Type B pancreatic cell (in vitro differentiated cells): Measurements from ENCODE around the gene SATB1. TPM values are rescaled to one million over a fixed set of nuclear protein-coding genes. Genes with fewer than 3 reads are reported as not detected.

Source experiments
- DNase-seq: peaks from one replicate; pipeline ENCODE4 v3.0.0; 2021; ENCODE audit warnings: mixed read lengths; ENCODE audit not compliant: unreplicated experiment; ENCODE audit errors: extremely low spot score
- H3K27ac Mint-ChIP-seq: 2 replicates; pipeline ENCODE4 v1.8.0; 2021; ENCODE audit warnings: mild to moderate bottlenecking, mixed read lengths
- H3K27me3 Mint-ChIP-seq: 2 replicates; pipeline ENCODE4 v1.8.0; 2021; ENCODE audit warnings: mixed read lengths
- H3K36me3 Mint-ChIP-seq: 2 replicates; pipeline ENCODE4 v1.8.0; 2021; ENCODE audit warnings: mixed read lengths
- H3K4me1 Mint-ChIP-seq: one replicate; pipeline ENCODE4 v1.8.0; 2021; ENCODE audit warnings: mixed read lengths; ENCODE audit not compliant: unreplicated experiment
- H3K4me3 Mint-ChIP-seq: 2 replicates; pipeline ENCODE4 v1.8.0; 2021; ENCODE audit warnings: mild to moderate bottlenecking, mixed read lengths
- H3K9me3 Mint-ChIP-seq: 2 replicates; pipeline ENCODE4 v1.8.0; 2021; ENCODE audit warnings: mixed read lengths
- total RNA-seq: library from RNA; stranded (reverse); gene quantifications from 2 replicates; pipeline ENCODE4 v1.2.1, GENCODE V29; 2021; ENCODE audit warnings: low replicate concordance
- TF ChIP-seq, protein P1 (sequence below): fragments of 200-600 bp; sonication (generic); conservative IDR thresholded peaks from 2 replicates; pipeline ENCODE4 v1.5.0; 2021; ENCODE audit warnings: antibody characterized with exemption, mild to moderate bottlenecking

Gene SATB1
- total RNA-seq, 1 donor from 2014 or later, result 39.9 TPM

DNA sequence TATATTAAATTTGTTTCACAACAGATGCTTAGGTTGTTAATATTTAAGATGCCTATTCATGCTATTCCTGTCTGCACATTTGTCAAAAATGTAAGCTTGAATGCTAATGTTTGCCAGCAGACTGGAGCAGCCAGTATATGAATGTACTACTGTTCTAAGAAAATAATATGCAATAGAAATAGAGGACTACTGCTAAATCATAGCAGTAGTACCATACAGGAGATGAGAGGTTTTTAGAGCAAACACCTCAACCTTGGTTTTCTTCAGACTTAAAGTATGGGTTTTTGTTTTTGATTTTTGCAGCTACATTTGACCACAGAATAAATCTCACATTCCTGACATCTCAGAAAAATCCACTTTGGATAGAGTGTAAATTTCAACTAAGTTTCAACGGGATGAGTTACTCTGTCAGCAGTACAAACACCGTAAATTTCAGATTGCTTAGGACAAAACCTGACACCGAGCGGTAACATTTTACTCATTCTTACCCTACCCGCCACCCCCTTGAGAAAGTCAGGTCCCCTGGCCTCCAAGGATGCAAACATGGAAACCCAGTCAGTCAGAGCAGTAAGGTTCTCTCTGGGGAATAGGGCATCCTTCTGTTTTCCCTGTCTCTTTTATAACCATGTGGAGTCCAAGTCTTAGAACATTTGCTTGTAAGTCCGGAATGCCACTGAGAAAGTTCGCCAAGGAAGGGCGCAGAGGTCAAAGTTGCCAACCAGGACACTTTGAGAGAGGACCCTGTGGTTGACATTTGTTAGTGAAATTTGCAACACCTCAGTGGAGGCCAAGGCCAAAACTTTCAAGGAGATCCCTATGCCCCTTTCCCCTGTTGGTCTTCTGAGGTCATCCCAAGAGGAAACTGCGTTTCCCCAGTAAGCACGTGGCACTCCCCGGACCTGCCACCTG lies 17.9 kb upstream of the SATB1 start:
- Mint-ChIP-seq H3K4me3 (peak overlapping the region; percentile 93), H3K4me1 (peaks cover 4% of the 10 kb centered on the region), H3K36me3 (no peaks in the 10 kb centered on the region), H3K27me3 (peaks cover 83% of the 10 kb centered on the region), H3K9me3 (no peaks in the 10 kb centered on the region), H3K27ac (peak overlapping the region; percentile 68)
- TF ChIP-seq, protein P1, sequence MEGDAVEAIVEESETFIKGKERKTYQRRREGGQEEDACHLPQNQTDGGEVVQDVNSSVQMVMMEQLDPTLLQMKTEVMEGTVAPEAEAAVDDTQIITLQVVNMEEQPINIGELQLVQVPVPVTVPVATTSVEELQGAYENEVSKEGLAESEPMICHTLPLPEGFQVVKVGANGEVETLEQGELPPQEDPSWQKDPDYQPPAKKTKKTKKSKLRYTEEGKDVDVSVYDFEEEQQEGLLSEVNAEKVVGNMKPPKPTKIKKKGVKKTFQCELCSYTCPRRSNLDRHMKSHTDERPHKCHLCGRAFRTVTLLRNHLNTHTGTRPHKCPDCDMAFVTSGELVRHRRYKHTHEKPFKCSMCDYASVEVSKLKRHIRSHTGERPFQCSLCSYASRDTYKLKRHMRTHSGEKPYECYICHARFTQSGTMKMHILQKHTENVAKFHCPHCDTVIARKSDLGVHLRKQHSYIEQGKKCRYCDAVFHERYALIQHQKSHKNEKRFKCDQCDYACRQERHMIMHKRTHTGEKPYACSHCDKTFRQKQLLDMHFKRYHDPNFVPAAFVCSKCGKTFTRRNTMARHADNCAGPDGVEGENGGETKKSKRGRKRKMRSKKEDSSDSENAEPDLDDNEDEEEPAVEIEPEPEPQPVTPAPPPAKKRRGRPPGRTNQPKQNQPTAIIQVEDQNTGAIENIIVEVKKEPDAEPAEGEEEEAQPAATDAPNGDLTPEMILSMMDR, result no peak
- DNase-seq, result no peak

DNA sequence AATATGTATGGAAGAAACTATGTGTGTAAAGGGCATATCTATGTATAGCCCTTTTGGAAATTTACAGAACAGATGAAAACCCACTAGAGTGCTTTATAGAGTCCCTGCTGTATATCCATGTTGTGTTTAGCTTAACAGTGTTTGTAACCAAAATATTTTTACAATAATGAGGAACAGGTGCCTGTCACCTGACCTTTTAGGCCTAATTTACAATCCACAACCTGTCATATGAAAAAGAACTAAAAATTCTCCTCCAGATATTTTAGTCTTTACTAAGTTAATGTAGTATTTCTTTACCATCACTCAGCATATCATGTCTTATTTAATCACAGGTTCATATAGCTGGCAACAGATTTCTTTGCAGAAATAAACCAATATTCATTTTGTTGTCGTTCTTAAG lies 16.4 kb upstream of the SATB1 start:
- TF ChIP-seq, protein P1, result no peak
- H3K36me3 Mint-ChIP-seq, result no peaks in the 10 kb centered on the region
- peaks cover 4% of the 10 kb centered on the region for H3K4me1 Mint-ChIP-seq
- no peak overlapping the region for H3K4me3 Mint-ChIP-seq
- H3K9me3 Mint-ChIP-seq, result no peaks in the 10 kb centered on the region
- no peak overlapping the region for H3K27ac Mint-ChIP-seq
- H3K27me3 Mint-ChIP-seq, result peaks cover 73% of the 10 kb centered on the region
- no peak for DNase-seq

DNA sequence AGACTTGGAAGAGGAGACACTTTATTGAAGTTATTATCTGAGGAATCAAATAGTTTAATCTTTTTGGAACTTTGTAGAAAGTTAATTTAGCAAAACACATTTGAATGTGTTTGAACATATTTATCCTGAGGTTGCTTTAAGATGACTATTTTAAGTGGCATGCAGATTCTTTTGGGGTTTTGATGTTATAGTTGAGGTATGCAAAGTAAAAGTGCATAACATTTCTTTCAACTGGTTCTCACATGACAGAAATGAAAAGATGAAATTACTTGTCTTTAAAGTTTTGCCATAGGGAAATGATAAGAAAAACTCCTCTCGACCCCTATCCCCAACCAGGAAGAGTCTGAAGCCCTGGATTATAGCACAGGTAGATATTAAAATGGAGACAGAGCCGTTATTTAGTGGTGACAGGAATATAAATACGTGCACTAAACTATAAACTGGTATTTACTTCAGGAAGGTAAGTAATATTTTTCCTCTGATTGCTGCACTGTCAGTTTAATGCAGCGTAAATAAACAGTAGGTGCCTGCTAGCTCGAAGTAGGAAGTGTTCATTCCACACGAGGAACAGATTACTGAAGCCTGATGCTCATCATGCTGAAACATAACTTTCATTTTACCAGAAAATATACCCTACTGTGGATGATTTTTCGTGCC lies 15.1 kb upstream of the SATB1 start:
- H3K4me1 Mint-ChIP-seq, result no peaks in the 10 kb centered on the region
- H3K27me3 Mint-ChIP-seq, result peaks cover 64% of the 10 kb centered on the region
- H3K27ac Mint-ChIP-seq, result no peak overlapping the region
- no peak overlapping the region for H3K4me3 Mint-ChIP-seq
- TF ChIP-seq, protein P1, result no peak
- H3K9me3 Mint-ChIP-seq, result no peaks in the 10 kb centered on the region
- DNase-seq, result no peak
- no peaks in the 10 kb centered on the region for H3K36me3 Mint-ChIP-seq

DNA sequence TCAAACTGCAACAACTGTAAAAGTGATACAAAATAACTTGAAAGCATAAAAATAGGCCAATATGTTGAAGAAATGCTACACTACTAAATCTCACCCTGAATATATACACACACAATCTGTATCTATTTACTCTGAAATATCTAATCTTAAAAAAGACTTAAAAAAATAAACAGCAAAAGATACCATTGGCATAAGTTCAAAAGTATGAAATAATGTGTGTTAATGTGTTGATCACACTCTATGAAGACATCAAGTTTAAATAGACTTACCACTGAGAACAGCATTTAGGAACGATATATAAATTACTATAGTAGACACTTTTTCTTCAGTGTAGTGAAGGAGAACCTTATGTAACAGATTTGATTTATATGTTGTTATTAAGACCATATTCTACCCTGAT lies 14.1 kb upstream of the SATB1 start:
- DNase-seq, result no peak
- no peaks in the 10 kb centered on the region for H3K4me1 Mint-ChIP-seq
- no peaks in the 10 kb centered on the region for H3K9me3 Mint-ChIP-seq
- peaks cover 62% of the 10 kb centered on the region for H3K27me3 Mint-ChIP-seq
- H3K4me3 Mint-ChIP-seq, result no peak overlapping the region
- H3K36me3 Mint-ChIP-seq, result no peaks in the 10 kb centered on the region
- no peak overlapping the region for H3K27ac Mint-ChIP-seq
- TF ChIP-seq, protein P1, result no peak

DNA sequence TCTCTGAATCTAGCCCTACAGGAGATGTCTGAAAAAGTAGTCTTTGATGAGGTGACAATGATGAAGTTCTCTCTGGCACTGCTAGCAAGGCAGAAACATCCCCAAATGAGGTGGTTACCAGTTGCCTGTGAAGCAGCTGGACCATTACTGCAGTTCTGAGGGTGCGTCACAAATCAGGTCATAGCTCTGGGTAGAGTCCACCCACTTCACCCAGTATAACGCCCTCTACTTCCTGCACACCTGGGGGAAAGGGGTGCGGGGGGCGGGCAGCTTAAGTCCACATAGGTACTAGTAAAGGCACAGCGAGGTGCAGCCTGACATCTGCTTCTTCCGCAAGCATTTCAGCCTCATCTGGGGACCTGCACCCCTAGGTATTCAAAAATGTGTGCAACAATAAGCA lies 13.4 kb upstream of the SATB1 start:
- DNase-seq, result no peak
- no peak overlapping the region for H3K4me3 Mint-ChIP-seq
- no peaks in the 10 kb centered on the region for H3K36me3 Mint-ChIP-seq
- H3K9me3 Mint-ChIP-seq, result no peaks in the 10 kb centered on the region
- H3K27ac Mint-ChIP-seq, result no peak overlapping the region
- H3K27me3 Mint-ChIP-seq, result peaks cover 55% of the 10 kb centered on the region
- TF ChIP-seq, protein P1, result no peak
- H3K4me1 Mint-ChIP-seq, result no peaks in the 10 kb centered on the region
